RWPE1 (cell line): ENCODE data around the gene EMC9.

ENCODE experiments used
- CTCF ChIA-PET: fragments of 350-600 bp; sonication (Branson Sonifier 250); formaldehyde crosslinking; extraction: SDS; loops from one replicate; lab custom pipeline; 2021; lab: Yijun Ruan, JAX
- POLR2A ChIA-PET: fragments of 400-600 bp; formaldehyde crosslinking; extraction: SDS; loops from one replicate; lab custom pipeline; 2020; ENCODE audit warnings: antibody characterized with exemption; ENCODE audit not compliant: low non-redundant PET; lab: Yijun Ruan, JAX
- DNase-seq: peaks from one replicate; pipeline ENCODE4 v3.0.0; 2012; ENCODE audit warnings: low spot score
- H3K27ac ChIP-seq: fragments of 450-650 bp; 2 replicates; pipeline ENCODE4 v1.5.1; 2017
- TF ChIP-seq, protein P1 (sequence below): fragments of 450-650 bp; conservative IDR thresholded peaks from 2 replicates; pipeline ENCODE4 v1.5.1; 2017; ENCODE audit warnings: low read depth, mild to moderate bottlenecking

The EMC9 gene

DNA sequence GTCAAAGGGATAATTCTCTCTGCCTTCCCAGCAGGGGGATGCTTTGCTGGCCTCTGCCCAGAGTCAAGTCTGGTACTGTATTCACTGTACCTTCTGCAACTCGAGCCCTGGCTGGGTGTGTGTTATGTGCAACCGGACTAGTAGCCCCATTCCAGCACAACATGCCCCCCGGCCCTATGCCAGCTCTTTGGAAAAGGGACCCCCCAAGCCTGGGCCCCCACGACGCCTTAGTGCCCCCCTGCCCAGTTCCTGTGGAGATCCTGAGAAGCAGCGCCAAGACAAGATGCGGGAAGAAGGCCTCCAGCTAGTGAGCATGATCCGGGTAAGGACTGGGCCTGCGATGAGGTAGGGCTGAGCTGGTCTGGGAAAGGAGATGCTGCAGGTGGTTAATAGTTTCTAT is 9.2 kb upstream of the EMC9 start:
- TF ChIP-seq, protein P1, sequence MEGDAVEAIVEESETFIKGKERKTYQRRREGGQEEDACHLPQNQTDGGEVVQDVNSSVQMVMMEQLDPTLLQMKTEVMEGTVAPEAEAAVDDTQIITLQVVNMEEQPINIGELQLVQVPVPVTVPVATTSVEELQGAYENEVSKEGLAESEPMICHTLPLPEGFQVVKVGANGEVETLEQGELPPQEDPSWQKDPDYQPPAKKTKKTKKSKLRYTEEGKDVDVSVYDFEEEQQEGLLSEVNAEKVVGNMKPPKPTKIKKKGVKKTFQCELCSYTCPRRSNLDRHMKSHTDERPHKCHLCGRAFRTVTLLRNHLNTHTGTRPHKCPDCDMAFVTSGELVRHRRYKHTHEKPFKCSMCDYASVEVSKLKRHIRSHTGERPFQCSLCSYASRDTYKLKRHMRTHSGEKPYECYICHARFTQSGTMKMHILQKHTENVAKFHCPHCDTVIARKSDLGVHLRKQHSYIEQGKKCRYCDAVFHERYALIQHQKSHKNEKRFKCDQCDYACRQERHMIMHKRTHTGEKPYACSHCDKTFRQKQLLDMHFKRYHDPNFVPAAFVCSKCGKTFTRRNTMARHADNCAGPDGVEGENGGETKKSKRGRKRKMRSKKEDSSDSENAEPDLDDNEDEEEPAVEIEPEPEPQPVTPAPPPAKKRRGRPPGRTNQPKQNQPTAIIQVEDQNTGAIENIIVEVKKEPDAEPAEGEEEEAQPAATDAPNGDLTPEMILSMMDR, result no peak
- H3K27ac ChIP-seq, result peak overlapping the region; percentile 28; the same call in 1 of the 2 replicates
- POLR2A ChIA-PET, result no interaction called here
- no peak for DNase-seq
- CTCF ChIA-PET, result interaction anchor here (1.4 to 1.9 kb wide), 2 partner anchors 10 to 11 kb away, joined by 4 to 9 read pairs; partner anchors contain the start of gene IRF9

DNA sequence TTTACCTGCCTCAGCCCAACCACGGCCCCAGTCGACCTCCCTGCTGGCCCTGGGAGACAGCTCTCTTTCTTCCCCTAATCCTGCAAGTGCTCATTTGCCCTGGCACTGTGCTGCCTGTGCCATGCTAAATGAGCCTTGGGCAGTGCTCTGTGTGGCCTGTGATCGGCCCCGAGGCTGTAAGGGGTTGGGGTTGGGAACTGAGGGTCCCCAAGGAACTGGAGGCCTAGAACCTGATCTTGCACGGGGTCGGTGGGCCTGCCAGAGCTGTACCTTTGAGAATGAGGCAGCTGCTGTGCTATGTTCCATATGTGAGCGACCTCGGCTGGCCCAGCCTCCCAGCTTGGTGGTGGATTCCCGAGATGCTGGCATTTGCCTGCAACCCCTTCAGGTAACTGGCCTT is 8.7 kb upstream of the EMC9 start:
- POLR2A ChIA-PET, result interaction anchor here (1.1 kb wide), 1 partner anchor 11 kb away, joined by 4 read pairs; the partner anchor contains the start of gene IRF9
- H3K27ac ChIP-seq, result peak overlapping the region; percentile 28; the same call in 1 of the 2 replicates
- TF ChIP-seq, protein P1, result no peak
- CTCF ChIA-PET, result interaction anchor here (0.6 to 1.4 kb wide), 2 partner anchors 12 to 23 kb away, joined by 3 to 4 read pairs; partner anchors contain the start of gene IRF9
- DNase-seq, result no peak

DNA sequence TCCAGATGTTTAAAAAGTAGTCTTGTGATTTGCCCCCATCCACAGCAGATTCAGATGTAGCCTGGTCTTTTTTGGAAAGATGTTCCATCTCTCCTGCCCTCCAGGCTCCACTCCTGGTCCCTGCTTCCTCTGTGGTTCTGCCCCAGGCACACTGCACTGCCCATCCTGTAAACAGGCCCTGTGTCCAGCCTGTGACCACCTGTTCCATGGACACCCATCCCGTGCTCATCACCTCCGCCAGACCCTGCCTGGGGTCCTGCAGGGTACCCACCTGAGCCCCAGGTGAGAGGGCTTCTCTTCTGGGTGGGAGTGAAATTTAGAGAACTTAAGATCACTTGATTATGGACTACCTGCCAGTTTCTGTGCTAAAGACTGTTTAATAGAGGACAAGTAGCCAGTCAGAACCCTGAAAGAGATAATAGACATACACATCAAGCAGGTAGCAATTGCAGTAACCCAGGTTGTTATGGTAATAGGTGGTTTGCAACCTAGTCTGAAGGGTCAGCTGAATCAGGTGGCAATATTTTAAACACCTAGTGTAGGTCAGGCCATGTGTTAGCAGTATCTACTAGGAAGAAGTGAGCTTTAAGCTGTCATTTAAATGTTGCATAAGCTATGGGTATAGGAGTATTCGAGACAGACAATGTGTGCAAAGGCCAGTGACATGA is 8.0 kb upstream of the EMC9 start:
- POLR2A ChIA-PET, result interaction anchor here (1.1 kb wide), 1 partner anchor 12 kb away, joined by 4 read pairs; the partner anchor contains the start of gene IRF9
- H3K27ac ChIP-seq, result no peak overlapping the region; the same call in 1 of the 2 replicates
- TF ChIP-seq, protein P1, result no peak
- CTCF ChIA-PET, result interaction anchor here (0.6 to 1.4 kb wide), 3 partner anchors 11 to 22 kb away, joined by 3 to 4 read pairs (median 4); partner anchors contain the start of gene IRF9
- DNase-seq, result no peak

DNA sequence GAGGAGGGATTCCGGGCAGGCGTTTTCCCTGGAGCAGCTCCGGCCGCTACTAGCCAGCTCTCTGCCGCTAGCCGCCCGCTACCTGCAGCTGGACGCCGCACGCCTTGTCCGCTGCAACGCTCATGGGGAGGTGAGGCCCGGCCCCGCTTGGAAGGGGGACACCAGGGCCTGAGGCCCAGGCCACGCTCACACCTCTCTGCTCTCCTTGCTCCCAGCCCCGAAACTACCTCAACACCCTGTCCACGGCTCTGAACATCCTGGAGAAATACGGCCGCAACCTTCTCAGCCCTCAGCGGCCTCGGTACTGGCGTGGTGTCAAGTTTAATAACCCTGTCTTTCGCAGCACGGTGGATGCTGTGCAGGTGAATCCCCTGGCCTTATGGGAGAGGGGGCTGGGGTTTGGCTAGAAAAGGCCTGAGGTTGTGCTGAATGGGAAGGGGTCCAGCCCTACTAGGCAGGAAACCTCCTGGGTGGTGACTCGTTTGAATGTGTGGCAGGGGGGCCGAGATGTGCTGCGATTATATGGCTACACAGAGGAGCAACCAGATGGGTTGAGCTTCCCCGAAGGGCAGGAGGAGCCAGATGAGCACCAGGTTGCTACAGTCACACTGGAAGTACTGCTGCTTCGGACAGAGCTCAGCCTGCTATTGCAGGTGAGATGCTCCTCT is 6.5 kb upstream of the EMC9 start:
- peak overlapping the region; percentile 97 for H3K27ac ChIP-seq
- no peak for DNase-seq
- POLR2A ChIA-PET, result interaction anchor here (0.6 to 1.7 kb wide), 4 partner anchors 12 to 248 kb away, joined by 3 to 8 read pairs (median 4); partner anchors contain the start of genes DCAF11 and PSME1
- TF ChIP-seq, protein P1, result no peak
- CTCF ChIA-PET, result interaction anchor here (0.6 to 1.6 kb wide), 3 partner anchors 10 to 1252 kb away, joined by 4 to 5 read pairs (median 4); no protein-coding TSS in a partner anchor

DNA sequence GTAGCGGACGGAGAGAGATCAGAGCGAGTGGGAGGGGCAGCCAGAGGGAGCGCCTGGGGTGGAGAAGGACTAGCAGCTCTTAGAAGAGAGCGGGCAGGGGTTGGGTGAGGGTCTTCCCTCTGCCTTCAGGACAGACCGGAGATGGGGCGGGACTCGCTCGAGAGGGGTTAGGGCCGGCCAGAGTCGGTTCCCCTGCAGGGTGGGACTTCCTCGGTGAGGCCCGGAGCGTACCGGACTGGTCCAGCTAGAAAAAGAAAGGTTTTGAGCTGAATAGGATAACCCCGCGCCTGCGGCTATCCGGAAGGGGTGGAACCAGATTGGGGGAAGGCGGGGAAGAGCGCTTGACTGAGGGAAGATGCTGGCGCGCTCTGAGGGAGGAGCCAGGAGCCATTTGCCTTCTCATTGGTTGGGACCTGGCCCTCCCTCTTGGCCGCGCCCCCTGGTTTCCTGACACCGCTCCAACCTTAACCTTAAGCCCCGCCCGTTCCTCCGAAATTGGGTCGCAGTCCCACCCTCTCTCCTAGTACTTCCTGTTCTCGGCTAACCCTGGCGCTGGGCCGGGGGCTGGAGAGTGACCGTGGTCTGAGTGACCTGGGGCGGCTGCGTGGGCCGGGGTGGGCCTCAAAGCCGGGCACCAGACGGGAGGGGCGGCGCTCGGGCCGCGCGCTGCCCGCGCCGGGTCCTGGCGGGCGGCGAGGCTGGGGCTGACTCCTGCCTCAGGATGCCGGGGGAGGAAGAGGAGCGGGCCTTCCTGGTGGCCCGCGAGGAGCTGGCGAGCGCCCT is 5.8 kb upstream of the EMC9 start, which contains the start of gene RNF31:
Gene RNF31 (plus strand): TSS at position 521 of the 783 bp plus-strand sequence. CDS start 201 bp downstream, at position 722.
- CTCF ChIA-PET, result interaction anchor here (1.6 to 2.0 kb wide), 2 partner anchors 10 to 14 kb away, joined by 5 to 10 read pairs; partner anchors contain the start of gene IRF9
- POLR2A ChIA-PET, result interaction anchor here (0.6 to 1.7 kb wide), 7 partner anchors 9 to 249 kb away, joined by 3 to 8 read pairs (median 3); partner anchors contain the start of genes DCAF11, IRF9 and PSME1
- H3K27ac ChIP-seq, result peak within 1 kb of the TSS; percentile 97
- TF ChIP-seq, protein P1, result no peak
- DNase-seq, result peak; percentile 95
